Peyer's patch (tissue), 4 donors: ENCODE data around the gene FFAR3. TPM values are rescaled to one million over a fixed set of nuclear protein-coding genes. Genes with fewer than 3 reads are reported as not detected.
"Not testable (repeated sequence)": the region's sequence is repeated elsewhere in the genome, so short reads cannot be mapped to it uniquely, and the experiment has no call there.

Experiments
- DNase-seq, 3 donors: peaks; one replicate each; pipeline ENCODE4 v3.0.0-alpha.2; 2017 to 2019
- H3K27ac ChIP-seq, 4 donors: fragments of 200-600 bp; sonication (generic); one replicate each; pipeline ENCODE4 v1.5.1; 2016 to 2019
- H3K27me3 ChIP-seq, 2 donors: fragments of 200-600 bp; sonication (generic); one replicate each; pipeline ENCODE4 v1.5.1; 2019
- H3K36me3 ChIP-seq, 3 donors: fragments of 200-600 bp; sonication (generic); one replicate each; pipeline ENCODE4 v1.5.1; 2016 to 2019
- H3K4me1 ChIP-seq, 4 donors: fragments of 200-600 bp; sonication (generic); one replicate each; pipeline ENCODE4 v1.5.1; 2016 to 2019
- H3K4me3 ChIP-seq, 4 donors: fragments of 200-600 bp; sonication (generic); 1 replicate in 3 of 4; 2 replicates in 1 of 4; pipeline ENCODE4 v1.5.1; 2016 to 2019; ENCODE audit warnings: mild to moderate bottlenecking in 1 of 4
- H3K9me3 ChIP-seq, 4 donors: fragments of 200-600 bp; sonication (generic); one replicate each; pipeline ENCODE4 v1.5.1; 2016 to 2019; ENCODE audit warnings: mild to moderate bottlenecking in 1 of 4
- CTCF ChIP-seq, 6 experiments: fragments of 450-650 bp in 4 of 6; fragments of 200-600 bp in 2 of 6; sonication (generic) in 1 of 6; IDR thresholded peaks; one replicate each; pipeline ENCODE4 v1.5.1; 2017 to 2019; ENCODE audit warnings: antibody characterized with exemption in 6 of 6, mild to moderate bottlenecking in 3 of 6, moderate library complexity in 1 of 6
- POLR2A ChIP-seq, 2 donors: fragments of 450-650 bp; IDR thresholded peaks; one replicate each; pipeline ENCODE4 v1.5.1; 2017; ENCODE audit warnings: antibody characterized with exemption in 2 of 2, mild to moderate bottlenecking in 2 of 2, moderate library complexity in 2 of 2
- total RNA-seq, 4 donors: library from RNA; depleted of rRNA; stranded (reverse); fragments of >200 nt; gene quantifications; one replicate each; pipeline ENCODE4 v1.1.0, GENCODE V29; 2016

Gene FFAR3
- total RNA-seq, 4 donors from 2014 or later, result 1.1 TPM; not detected in 3

GRCh38 chr19:35369522-35369921 is 11.3 kb downstream of the FFAR3 start:
- no peak for TF ChIP-seq CTCF (IDR thresholded peaks at IDR 0.05)
- TF ChIP-seq POLR2A (IDR thresholded peaks at IDR 0.05), result no peak
- H3K27ac ChIP-seq, result no peak overlapping the region
- no peaks in the 10 kb centered on the region for H3K4me1 ChIP-seq
- H3K27me3 ChIP-seq, result no peaks in the 10 kb centered on the region
- H3K9me3 ChIP-seq, result no peaks in the 10 kb centered on the region
- H3K36me3 ChIP-seq, result no peaks in the 10 kb centered on the region
- DNase-seq, result no peak
- H3K4me3 ChIP-seq, result no peak overlapping the region

- no peak for DNase-seq
- H3K36me3 ChIP-seq, result no peaks in the 10 kb centered on the region
- no peaks in the 10 kb centered on the region for H3K27me3 ChIP-seq
- TF ChIP-seq POLR2A (IDR thresholded peaks at IDR 0.05) (no peak), CTCF (IDR thresholded peaks at IDR 0.05) (no peak)
- no peaks in the 10 kb centered on the region for H3K9me3 ChIP-seq
- no peaks in the 10 kb centered on the region for H3K4me1 ChIP-seq
- no peak within 1 kb of the TSS for H3K27ac ChIP-seq
- H3K4me3 ChIP-seq, result no peak within 1 kb of the TSS
Measured at GRCh38 chr19:35370722-35371121, 12.5 kb downstream of the FFAR3 start, which contains the start of gene GPR42. GPR42 (plus strand) TSS chr19:35371068; CDS start chr19:35371360, 292 bp downstream.

GRCh38 chr19:35373492-35373891 is 15.2 kb downstream of the FFAR3 start:
- TF ChIP-seq POLR2A (IDR thresholded peaks at IDR 0.05) (no peak), CTCF (IDR thresholded peaks at IDR 0.05) (no peak)
- Histone ChIP-seq H3K27ac (no peak overlapping the region), H3K4me3 (no peak overlapping the region), H3K36me3 (no peaks in the 10 kb centered on the region), H3K9me3 (no peaks in the 10 kb centered on the region), H3K27me3 (no peaks in the 10 kb centered on the region), H3K4me1 (no peaks in the 10 kb centered on the region)
- no peak for DNase-seq

- not testable (repeated sequence) for H3K36me3 ChIP-seq, H3K4me1 ChIP-seq, H3K27ac ChIP-seq, H3K27me3 ChIP-seq, H3K4me3 ChIP-seq, DNase-seq, H3K9me3 ChIP-seq
Measured at GRCh38 chr19:35374031-35374430, 15.8 kb downstream of the FFAR3 start.

- no peak overlapping the region for H3K27ac ChIP-seq
- no peaks in the 10 kb centered on the region for H3K36me3 ChIP-seq
- no peak for TF ChIP-seq CTCF (IDR thresholded peaks at IDR 0.05)
- TF ChIP-seq POLR2A (IDR thresholded peaks at IDR 0.05), result no peak
- H3K4me1 ChIP-seq, result no peaks in the 10 kb centered on the region
- H3K4me3 ChIP-seq, result no peak overlapping the region
- no peak for DNase-seq
- H3K27me3 ChIP-seq, result no peaks in the 10 kb centered on the region
- H3K9me3 ChIP-seq, result no peaks in the 10 kb centered on the region
Measured at GRCh38 chr19:35375505-35376307, 17.4 kb downstream of the FFAR3 start.

GRCh38 chr19:35377656-35378055 is 19.4 kb downstream of the FFAR3 start:
- Histone ChIP-seq H3K27me3 (no peaks in the 10 kb centered on the region), H3K4me1 (no peaks in the 10 kb centered on the region), H3K27ac (no peak overlapping the region), H3K36me3 (no peaks in the 10 kb centered on the region), H3K4me3 (no peak overlapping the region), H3K9me3 (no peaks in the 10 kb centered on the region)
- TF ChIP-seq CTCF (IDR thresholded peaks at IDR 0.05) (no peak), POLR2A (IDR thresholded peaks at IDR 0.05) (no peak)
- no peak for DNase-seq
